Activated gamma-delta T cell treated with Interleukin-2 at 50 U/mL for 16 hours (primary cell): ENCODE measurements around the gene CEBPG.

Experiments
- DNase-seq: peaks from one replicate; pipeline ENCODE4 v3.0.0-alpha.2; 2020

CEBPG gene

DNA sequence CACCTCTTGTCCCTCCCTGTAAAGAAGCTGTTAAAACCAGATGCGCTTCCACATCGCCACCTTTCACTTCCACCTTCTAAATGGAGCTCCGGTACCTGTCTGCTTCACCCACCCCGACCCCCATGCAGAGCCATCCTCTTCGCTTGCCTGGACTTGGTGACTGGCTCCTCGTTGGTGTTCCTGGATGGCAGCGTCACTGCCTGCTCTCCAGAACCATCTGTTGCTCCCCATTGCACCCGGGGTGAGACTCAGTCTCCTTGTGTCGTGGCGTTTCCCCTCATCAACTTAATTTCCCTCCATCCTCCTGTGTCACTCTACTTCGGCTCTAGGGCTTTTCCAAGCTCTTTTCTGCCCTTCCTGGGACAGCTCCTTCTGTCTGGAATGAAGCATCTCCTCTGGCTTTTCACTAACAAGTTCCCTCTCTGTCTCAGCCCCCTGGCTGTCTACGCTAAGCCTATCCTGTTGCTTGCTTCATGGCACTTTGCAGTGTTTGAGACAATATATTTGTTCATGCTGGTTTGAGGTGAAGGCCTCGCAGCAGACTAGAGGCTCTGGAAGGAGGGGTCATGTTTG lies 10.3 kb downstream of the CEBPG start:
- DNase-seq: no peak

DNA sequence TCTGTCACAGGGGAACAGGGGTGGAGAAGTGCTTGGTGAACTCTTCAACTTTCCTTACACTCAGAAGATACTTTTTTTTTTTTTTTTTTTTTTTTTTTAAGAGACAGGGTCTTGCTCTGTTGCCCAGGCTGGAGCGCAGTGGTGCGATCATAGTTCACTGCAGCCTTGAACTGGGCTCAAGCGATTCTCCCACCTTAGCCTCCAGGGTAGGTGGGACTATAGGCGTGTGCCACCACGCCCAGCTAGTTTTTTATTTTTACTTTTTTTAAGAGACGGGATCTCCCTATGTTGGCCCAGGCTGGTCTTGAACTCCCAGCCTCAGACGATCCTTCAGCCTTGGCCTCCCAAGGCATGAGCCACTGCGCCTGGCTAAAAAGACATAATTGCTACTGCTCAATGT lies 11.5 kb downstream of the CEBPG start:
- no peak for DNase-seq

DNA sequence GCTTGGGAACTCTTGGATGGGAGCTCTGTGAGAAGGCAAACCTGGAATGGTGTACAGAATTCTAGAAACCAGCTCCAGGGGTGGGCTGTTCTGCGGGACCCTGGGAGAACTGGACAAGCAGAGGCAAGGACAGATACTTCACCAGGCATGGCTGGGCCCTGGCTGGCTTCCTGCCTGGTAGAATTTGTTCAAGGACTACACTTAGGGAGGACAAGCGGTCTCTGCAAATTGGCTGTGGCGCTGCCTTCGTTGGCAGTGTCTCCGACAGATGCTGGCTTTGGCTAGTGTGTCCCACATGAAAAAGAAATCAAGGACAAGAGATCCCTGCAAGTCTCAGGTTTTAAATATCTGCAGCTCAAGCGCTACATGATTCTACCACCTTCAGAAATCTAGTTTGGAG lies 12.4 kb downstream of the CEBPG start:
- no peak for DNase-seq

DNA sequence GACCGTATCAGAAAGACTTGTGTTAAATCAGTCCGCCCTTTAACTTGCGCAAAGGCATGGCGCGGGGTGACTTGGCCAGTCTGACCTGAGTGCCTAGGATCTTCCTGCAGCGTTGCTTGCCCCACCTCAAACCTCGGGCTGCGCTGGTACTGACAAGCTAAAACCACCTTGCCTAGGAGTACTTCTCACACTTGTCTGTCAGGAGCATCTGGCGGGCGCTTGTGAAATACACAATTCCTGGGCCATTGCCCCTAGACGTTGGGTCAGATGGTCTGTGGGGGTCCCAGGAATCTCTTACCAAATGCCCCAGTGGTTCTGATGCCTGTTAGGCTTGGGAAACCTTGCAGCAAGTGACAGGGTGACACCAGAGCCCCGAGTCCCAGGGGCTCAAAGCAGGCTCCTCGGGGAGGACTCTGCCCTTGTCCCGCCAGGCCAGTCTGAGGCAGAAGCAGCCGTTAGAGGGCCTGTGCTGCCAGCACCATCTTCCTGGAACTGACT lies 12.9 kb downstream of the CEBPG start:
- no peak for DNase-seq

DNA sequence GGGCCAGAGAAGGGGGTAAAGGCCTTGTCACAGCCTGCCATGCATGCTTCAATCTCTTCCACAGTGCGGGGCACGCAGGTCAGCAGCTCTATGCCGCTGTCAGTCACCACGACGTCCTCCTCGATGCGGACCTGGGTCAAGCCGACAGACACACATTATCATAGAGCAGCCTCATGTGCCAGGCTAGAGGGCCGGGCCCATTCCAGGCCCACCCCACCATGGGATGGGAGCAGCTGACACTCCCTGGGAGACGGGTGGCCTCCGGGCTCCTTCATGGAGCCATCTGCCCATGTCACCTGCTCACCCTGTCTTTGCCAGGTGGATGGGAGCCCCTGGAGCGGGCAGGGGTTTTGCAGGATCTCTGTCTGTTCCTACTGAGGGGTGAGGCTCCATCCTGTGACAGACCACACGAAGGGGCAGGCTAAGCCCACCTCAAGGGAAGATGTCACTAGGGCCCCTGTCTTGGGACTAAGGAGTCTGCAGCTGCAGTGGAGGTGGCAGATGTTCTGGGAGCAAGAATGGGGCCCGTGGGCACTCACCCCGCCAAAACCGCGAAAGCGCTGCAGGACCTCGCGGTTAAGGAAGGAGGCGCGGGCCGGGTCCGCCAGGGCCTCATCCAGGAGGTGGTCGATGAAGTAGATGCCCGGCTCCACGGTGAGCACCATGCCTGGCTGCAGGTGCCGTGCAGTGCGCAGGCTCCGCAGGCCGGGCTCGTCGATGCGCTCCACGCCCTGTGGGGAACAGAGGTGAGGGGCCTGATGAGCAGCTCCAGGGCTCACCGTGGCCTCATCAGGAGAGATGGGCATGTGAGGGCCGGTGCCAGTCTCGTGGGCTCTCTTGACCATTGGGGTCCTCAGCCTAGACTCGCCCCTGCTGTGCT lies 14.1 kb downstream of the CEBPG start:
- DNase-seq: no peak

DNA sequence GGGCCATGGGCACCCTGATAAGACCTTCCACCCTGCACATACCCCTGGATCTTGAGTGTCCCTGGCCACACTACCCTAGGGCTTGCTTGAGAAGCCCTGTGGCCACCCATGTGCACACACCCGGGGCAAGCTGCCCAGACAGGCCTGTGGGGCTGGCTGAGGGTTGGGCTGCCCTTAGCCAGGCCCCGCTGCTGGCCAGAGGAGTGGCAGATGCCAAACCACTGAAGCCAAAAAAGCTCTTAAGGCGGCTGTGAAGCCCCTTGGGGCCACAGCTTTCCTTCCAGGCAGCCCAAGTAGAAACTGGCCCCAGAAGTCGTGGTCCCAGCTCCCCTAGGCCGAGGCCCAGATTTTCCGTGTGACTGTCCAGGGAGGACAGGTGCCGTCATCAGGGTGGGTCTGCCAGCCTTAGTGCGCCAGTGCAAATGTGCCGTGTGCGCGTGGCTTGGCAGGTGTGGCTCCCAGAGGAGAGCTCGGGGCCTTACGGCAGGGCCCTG lies 14.8 kb downstream of the CEBPG start:
- DNase-seq: no peak

DNA sequence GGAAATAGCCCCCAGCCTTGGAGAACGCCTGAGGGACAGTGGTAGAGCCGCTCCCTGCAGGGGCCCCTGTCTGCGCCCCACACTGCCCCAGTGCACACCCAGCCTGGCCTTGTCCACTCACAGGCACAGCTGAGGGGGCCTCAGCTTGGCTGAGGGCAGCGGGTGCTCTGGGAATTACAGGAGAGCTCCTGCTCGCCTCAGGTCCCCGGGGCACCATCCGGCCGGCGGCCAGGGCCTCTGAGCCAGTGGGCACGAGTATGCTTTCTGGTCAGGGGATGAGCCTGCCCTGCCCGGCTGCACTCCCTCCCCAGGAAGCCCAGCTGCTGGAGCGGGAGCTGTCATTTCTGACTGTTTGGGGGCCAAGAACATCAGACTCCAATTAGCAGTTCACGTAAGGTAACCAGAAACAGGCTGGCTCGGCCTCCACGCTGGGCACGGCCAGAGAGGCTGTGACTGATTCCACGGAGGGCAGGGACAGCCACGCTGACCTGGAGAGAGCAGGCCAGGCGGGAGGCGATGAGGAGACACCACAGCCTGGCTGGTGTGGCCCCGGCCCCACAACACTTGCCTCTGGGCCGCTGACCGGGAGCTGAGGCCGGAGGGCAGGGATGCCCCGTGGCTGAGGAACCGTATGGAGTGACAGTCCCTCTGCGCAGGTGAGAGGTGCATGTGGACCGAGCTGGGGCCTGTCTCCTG lies 15.4 kb downstream of the CEBPG start:
- DNase-seq: no peak

DNA sequence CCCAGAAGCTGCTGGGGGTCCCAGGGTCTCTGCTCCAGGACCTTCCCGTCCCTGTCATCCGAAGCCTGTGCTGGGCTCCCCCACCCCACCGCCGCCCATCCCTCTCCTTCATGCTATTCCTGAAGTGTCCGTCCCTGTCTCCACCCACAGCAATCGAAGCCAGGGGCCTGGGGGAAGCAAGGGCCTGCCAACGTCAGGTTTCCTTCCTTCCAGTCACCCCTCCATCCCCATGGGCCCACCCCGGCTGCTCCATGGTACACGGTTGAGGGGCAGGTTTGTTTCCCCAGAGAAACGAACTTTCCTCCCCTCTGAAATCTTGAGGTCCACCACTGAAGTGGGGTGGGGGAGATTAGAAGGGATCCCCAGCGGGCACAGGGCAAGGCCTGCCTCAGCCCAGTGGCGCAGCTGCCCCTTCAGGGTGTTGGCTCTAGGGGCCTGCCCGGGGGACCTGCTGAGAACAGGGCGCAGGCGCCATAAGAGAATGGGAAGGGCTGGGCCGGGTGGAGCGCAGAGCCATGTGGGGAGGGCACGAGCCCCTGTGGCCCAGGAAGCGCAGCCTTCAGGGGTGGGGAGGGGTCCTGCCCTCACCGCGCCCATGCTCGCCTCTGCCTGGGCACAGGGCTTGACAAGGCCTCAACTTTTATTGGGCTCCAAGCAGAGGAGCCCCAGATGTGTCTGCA lies 16.1 kb downstream of the CEBPG start:
- no peak for DNase-seq

DNA sequence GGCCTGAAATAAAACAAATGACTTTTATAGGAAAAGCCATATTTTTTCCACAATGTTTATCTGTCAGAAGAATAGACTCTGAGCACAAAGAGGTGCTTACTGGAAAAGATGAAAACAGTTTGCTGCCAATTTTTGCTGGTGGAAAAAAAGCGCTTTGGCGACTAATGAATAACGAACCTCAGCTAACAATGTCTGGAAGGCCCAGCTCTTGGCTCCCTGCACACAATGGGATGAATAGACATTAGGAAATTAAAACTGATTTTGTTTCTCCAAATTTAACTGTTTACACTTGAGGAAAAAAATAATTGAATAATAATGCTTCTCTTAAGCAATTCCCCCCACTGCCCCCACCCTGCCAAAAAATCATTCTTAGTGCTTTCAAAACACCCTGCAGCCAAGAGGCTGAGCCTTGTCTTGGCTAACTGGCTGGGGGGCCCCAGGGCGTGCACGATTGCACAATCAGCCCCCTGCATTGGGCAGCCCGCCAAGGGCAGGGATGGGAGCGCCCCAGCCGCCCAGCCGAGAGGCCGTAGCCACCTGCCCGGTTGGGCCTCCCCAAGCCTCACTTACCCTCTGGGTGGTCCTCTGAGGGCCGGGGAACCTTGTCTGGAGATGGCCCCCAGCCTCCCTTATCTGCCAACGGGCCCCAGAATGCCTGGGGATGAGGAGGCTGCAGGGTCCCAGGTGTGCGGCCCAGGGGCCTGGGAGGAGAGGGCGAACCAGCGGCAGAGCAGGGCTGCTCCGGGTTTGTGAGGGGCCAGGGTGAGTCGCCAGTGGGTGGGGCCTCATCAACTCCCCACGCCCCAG lies 16.8 kb downstream of the CEBPG start:
- no peak for DNase-seq

DNA sequence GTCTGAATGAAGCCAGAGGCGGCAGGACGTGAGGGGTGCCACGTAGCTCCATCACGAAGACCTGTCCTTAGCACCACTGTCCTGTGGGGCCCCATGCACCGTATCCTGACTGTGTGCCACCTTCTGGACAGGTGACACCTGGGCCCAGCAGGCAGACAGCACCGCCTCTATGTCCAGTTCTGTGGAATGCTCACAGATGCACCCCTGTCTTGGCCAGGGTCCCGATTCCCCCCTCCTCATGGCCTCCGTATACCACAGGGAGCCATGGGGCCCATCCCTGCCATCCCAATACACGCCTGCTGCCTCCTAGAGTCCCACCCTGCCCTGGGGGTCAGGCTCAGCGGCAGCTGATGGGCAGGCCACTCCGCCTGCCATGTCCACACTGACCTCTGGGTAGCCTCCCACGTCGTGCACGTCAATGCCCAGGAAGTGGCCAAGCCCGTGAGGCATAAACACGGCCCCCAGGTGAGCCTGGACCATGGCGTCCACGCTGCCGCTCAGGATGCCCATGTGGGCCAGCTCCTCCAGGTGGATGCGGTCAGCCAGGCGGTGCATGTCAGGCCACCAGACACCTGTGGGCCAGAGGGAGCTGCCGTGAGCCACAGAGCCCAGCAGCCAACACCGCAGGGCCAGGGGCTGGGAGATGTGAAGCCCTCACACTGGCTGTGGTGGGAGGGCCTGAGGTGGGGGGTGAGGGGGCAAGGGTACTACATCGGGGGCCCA lies 17.6 kb downstream of the CEBPG start:
- no peak for DNase-seq

DNA sequence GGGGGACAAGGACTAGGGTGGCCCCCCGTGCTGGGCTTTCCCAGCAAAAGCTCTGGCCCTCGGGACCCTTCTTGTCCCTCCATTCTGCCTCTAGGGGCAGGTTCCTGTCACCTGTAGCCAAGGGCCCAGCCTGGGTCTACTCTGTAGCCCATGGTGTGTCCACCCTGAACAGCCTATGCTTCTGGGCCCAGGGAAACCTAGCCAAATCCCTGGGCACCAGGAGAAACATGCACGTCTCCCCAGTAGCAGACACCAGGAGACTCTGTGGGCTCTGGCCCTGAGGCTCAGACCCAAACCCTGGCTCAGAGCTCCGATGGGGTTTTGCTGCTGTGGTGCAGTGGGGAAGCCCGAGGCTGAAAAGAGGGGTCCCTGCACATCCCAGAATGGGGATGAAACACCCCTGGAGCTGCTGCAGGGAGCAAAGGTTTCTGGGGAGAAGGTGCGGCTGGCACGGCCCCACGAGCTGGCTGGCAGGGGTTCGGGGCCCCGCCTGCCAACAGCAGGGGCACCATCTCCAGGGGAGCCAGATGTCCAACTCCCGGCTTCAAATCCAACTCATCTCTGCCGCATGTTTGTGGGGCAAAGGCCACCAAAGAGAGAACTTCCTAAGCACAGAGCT lies 18.2 kb downstream of the CEBPG start:
- no peak for DNase-seq

DNA sequence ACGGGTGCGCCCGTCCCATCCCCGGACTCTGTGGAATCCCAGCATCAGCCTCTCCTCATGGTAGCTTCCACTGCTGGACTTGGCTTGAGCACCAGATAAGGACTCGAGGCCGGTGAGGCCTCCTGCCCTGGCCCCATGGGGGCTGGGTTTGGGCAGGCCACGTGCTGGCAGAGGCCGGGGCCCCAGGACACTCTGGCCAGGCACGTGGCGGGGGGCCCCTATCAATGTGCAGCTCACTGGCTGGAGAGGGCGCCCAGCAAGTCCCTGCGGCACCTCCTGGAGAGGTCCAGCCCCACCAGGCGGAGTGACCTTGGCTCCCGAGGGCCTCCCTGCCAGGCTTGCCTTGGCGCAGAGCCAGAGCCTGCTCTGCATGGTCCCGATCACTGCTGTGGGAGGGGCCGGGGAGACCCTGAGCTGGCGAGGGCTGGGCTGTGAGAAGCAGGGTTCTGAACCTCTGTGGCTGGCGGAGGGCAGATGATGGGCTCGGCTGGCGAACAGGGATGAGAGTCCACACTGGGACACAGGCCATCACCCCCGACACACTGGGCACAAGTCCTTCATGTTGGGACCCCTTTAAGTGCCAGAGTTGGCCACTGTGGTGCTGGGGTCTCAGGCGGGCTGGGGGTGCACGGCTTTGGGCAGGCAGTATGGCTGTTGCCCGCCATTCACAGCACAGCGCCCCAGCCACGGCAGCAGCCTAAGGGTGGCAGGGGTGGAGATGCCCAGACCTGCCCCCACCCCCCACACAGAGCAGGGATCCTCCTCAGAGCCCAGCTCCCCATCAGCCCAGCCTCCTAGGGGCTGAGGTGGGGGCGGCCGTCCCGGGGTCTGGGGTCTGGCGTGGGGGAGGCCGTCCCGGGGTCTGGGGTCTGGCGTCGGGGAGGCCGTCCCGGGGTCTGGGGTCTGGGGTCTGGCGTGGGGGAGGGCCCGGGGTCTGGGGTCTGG lies 19.1 kb downstream of the CEBPG start:
- DNase-seq: no peak

DNA sequence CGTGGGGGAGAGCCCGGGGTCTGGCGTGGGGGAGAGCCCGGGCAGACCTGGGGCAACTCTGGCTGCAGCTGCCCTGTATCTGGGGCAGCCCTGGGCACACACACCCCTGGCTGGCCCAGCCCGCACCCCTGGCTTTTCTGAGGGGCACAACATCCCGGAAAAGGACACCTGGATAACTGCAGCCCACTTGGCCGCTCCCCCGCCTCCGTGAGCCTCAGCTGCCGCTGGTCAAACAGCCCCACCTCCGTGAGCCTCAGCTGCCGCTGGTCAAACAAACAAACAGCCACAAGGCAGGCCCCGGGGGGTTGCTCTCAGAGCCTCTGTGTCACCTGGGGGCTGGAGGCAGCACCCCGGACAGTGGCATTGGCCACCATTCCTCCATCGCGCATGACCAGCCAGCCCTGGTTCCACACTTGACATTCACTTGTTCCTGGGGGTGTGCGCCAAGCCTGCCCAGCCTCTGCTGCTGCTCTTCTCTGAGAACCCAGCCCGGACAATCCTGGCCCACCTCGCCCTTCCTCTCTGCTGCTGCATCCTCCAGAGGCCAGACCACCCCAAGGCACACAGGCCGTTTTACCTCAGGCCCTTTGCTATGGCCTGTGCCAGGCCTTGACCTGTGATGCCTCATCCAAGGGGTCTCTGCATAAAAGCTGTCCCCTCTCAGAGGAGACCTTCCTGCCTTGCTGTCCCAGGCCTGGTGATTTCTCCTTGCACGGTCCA lies 19.9 kb downstream of the CEBPG start:
- DNase-seq: no peak

DNA sequence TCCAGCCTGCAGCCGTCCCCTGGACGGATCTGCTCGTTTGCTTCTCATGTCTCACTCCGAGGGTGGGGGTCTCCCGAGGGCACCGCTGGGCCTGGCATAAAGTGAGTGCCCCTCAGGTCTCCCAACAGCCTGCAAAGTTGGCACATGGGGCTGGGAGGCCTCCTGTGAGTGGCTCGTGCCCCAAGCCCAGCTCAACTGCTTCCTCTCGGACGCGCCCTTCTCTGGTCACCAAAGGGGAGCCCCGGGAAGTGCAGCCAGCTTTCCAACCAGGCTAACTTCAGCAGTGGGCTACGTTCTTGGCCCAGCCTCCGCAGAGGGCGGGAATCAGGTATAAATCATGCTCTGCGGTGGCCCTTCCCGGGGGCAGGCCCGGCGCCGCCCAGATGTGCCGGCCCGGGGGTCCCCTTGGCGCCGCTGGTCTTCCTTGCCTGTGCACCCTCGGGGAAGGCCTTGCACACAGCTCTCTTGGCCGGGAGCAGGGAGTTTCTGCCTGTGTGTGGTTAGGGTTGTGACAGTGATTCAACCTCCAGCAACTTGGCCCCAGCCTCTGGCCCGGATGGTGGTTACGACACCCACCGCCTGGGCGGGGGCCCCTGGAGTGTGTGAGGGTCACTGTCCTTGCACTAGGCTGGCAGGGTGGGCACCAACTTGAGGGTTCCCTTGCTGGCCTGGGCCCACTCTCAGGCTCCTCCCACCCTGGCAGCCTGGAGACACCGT lies 20.7 kb downstream of the CEBPG start:
- no peak for DNase-seq

DNA sequence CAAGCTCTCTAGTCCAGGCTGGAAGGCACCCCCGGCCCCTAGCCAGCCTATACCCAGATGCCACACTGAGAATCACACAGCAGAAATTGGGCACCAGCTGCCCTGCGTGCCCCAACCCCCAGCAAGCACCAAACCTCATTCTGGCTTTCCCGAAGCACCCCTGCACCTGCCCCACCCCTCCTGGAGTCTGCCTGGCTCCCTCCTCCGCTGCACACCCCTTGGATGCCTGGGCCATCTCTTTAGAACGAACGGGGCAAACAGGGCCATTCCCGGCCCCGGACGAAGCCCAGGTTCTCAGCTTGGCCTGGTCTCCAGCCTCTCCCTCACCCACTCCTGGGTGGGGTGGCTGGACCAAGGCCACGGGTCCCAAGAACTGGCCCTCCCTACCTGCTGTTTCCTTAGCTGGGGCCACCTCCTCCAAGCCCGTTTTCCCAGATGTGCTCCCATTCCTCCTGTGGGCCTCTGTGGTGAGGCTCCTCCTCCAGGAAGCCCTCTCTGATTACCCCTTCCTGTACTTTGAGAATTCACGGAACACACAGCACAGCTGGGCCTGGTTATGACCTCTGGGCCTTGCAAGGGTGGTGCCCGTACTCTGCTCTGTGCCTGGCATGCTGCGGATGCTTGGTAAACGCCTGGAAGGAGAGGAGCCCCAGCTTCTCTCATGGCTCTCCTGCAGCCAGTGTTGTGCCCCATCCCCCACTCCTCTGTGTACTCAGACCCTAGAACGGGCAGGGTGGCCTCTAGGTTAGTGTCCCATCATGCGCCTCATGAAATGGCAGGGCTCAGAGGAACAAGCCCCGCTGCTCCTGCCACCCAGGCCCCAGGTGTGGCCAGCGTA lies 21.4 kb downstream of the CEBPG start:
- no peak for DNase-seq

DNA sequence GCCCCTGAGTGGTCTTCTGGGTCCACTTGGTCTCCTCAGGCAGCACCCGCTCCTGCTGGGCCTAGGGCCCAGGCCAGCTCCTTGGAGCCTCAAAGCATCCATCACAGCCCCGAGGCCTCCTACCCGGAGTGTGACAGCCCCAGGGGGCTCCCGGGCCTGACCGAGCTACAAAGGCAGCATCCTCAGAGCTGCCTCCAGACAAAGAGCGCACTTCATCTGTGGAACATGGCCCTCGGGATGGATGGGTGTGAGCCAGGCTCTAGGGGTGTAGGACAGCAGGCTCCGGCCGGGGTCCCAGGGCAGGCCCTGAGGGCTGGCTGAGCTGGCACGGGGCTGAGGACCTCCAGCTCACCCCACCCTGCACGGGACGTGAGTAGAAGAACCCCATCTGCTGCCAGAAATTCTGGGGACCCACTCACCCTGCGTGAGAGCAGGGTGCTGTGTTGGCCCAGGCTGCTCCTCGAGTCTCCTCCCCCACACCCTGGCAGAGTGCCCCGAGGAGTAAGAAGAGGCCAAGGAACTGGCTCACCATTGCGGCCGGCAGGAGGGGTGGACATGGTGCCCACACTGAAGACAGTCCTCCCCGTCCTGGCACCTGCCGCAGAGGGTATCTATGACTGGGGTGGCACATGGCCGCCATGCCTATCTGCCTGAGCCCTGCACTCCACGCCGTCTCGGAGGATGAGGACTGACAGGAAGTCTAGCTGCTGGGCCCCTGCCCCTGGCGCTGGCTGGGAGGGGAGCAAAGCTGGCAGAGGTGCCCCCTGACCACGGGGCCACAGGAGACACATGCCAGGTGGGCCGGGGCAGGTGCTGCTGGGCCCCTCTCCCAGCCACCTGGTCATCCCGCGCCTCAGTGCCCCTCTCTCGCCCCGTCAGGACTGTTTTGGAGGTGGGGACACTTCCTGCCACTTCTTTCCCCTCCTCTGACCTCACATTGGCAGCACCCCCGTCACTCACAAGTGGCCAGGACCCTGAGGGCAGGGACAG lies 22.3 kb downstream of the CEBPG start:
- DNase-seq: no peak
